ENCODE measurements around the gene ZNF205.

GRCh38 chr16:3148256-3149192 is 36.1 kb downstream of the ZNF205 start:
- no peak for TF ChIP-seq CTCF (IDR thresholded peaks at IDR 0.05)
- no peak for TF ChIP-seq POLR2A (IDR thresholded peaks at IDR 0.05)
